Hematopoietic multipotent progenitor cell treated with erythropoietin and hydrocortisone succinate and interleukin-3 and kit ligand, for 4 days (in vitro differentiated cells): ENCODE results near the gene IP6K3.

Experiments used
- DNase-seq: peaks from one replicate; pipeline ENCODE4 v3.0.0-alpha.2; 2015

IP6K3 gene

GRCh38 chr6:33700391-33701050, 46.2 kb downstream of the IP6K3 start:
- peak; percentile 90 for DNase-seq

GRCh38 chr6:33699739-33700138, 47.0 kb downstream of the IP6K3 start:
- no peak for DNase-seq

GRCh38 chr6:33699131-33699530, 47.6 kb downstream of the IP6K3 start:
- no peak for DNase-seq

GRCh38 chr6:33698494-33698893, 48.2 kb downstream of the IP6K3 start:
- DNase-seq: no peak

GRCh38 chr6:33697845-33698244, 48.9 kb downstream of the IP6K3 start:
- no peak for DNase-seq

GRCh38 chr6:33696548-33697518, 49.9 kb downstream of the IP6K3 start:
- DNase-seq: peak; percentile 59

- no peak for DNase-seq
These were observed 50.6 kb downstream of the IP6K3 start for GRCh38 chr6:33696076-33696475.

- DNase-seq: no peak
These were observed 51.2 kb downstream of the IP6K3 start for GRCh38 chr6:33695451-33695887.

- no peak for DNase-seq
These were observed 51.7 kb downstream of the IP6K3 start for GRCh38 chr6:33694977-33695376.

- DNase-seq: peak; percentile 72
These were observed 52.2 kb downstream of the IP6K3 start for GRCh38 chr6:33694401-33694931.

- peak; percentile 22 for DNase-seq
These were observed 53.3 kb downstream of the IP6K3 start for GRCh38 chr6:33693186-33694105.

GRCh38 chr6:33692760-33693158, 53.9 kb downstream of the IP6K3 start:
- DNase-seq: peak; percentile 89

GRCh38 chr6:33692078-33692759, 54.5 kb downstream of the IP6K3 start:
- DNase-seq: no peak

- no peak for DNase-seq
These were observed 55.1 kb downstream of the IP6K3 start for GRCh38 chr6:33691456-33692077.

GRCh38 chr6:33690766-33691165, 55.9 kb downstream of the IP6K3 start:
- no peak for DNase-seq

GRCh38 chr6:33689879-33690278, 56.8 kb downstream of the IP6K3 start:
- no peak for DNase-seq

- no peak for DNase-seq
These were observed 57.6 kb downstream of the IP6K3 start for GRCh38 chr6:33689148-33689494.

- no peak for DNase-seq
These were observed 58.1 kb downstream of the IP6K3 start for GRCh38 chr6:33688451-33689147.

- no peak for DNase-seq
These were observed 58.7 kb downstream of the IP6K3 start for GRCh38 chr6:33688006-33688405.

- DNase-seq: no peak
These were observed 59.4 kb downstream of the IP6K3 start for GRCh38 chr6:33686981-33687975.
